Cardiac fibroblast (primary cell): ENCODE data around the gene PPP1R3G.

ENCODE experiments used
- DNase-seq, 2 donors: peaks; one replicate each; pipeline versions ENCODE4 v3.0.0 to v3.0.0-alpha.2; 2010; ENCODE audit warnings: low read depth in 2 of 2
- H3K4me3 ChIP-seq, 2 donors: replicated peaks in 1 of 2; 1 replicate in 1 of 2; 2 replicates in 1 of 2; pipeline ENCODE4 v1.5.1; 2011; ENCODE audit warnings: low read depth in 2 of 2, low read length in 2 of 2, mild to moderate bottlenecking in 2 of 2, moderate library complexity in 1 of 2
- TF ChIP-seq, protein P1 (sequence below): IDR thresholded peaks from one replicate; pipeline ENCODE4 v1.5.1; 2011; ENCODE audit warnings: low read depth, mild to moderate bottlenecking, low read length, inconsistent platforms

Gene PPP1R3G

DNA sequence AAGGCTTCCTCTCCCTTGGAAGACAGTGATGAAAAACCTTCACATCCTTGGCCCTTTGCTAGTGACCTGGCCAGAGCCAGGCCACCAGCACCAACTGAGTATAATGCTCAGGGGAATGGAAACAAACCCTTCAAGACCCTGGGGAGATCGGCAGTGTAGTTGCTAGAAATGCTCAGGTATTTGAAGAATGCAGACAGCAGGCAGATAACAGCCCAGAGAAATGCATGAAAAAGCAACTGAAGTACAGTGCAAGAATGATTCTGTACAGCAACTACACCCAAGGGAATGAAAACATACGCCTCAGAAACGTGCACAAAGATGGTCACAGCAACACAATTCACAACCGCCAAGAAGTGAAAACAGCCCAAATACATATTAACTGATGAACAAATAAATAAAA lies 41.1 kb downstream of the PPP1R3G start:
- H3K4me3 ChIP-seq: no peak overlapping the region
- TF ChIP-seq, protein P1, sequence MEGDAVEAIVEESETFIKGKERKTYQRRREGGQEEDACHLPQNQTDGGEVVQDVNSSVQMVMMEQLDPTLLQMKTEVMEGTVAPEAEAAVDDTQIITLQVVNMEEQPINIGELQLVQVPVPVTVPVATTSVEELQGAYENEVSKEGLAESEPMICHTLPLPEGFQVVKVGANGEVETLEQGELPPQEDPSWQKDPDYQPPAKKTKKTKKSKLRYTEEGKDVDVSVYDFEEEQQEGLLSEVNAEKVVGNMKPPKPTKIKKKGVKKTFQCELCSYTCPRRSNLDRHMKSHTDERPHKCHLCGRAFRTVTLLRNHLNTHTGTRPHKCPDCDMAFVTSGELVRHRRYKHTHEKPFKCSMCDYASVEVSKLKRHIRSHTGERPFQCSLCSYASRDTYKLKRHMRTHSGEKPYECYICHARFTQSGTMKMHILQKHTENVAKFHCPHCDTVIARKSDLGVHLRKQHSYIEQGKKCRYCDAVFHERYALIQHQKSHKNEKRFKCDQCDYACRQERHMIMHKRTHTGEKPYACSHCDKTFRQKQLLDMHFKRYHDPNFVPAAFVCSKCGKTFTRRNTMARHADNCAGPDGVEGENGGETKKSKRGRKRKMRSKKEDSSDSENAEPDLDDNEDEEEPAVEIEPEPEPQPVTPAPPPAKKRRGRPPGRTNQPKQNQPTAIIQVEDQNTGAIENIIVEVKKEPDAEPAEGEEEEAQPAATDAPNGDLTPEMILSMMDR: no peak
- peak; percentile 73 to 80 for DNase-seq

DNA sequence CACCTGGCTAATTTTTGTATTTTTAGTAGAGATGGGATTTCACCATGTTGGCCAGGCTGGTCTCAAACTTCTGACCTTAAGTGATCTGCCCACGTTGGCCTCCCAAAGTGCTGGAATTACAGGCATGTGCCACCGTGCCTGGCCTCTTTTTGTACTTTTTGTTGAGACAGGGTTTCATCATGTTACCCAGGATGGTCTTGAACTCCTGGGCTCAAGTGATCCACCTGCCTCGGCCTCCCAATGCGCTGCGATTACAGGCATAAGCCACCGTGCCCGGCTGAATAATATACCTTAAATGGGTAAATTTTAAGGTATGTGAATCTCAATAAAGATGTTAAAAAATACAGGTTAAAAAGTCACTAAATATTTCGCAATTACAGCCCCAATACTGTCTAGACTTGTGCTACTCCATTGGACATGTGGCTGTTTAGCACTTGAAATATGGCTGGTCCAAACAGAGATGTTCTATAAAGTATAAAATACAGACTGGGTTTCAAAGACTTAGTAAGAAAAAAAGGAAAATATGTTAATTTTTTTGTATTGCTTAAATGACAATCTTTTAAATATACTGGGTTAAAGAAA lies 42.1 kb downstream of the PPP1R3G start:
- TF ChIP-seq, protein P1: no peak
- H3K4me3 ChIP-seq: no peak overlapping the region
- DNase-seq: no peak

DNA sequence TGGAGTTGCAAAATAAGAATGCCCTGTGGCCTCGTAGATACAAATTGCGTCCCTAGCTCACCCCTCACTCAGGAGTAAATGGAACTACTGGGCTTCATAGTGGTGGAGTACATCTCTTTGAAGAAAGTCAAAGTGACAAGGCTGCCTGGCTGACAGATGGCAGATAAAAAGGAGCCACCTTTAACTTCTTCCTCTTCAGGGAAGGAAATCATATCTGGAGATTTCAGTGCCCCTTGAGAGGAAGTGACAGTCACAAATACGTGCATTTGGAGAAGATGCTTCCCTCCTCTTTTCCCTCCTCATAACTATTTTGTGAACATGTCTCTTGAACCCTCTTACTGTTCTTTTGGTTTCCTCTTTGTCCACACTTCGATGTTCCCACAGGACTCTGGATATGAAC lies 43.2 kb downstream of the PPP1R3G start:
- no peak overlapping the region for H3K4me3 ChIP-seq
- TF ChIP-seq, protein P1: no peak
- DNase-seq: no peak

DNA sequence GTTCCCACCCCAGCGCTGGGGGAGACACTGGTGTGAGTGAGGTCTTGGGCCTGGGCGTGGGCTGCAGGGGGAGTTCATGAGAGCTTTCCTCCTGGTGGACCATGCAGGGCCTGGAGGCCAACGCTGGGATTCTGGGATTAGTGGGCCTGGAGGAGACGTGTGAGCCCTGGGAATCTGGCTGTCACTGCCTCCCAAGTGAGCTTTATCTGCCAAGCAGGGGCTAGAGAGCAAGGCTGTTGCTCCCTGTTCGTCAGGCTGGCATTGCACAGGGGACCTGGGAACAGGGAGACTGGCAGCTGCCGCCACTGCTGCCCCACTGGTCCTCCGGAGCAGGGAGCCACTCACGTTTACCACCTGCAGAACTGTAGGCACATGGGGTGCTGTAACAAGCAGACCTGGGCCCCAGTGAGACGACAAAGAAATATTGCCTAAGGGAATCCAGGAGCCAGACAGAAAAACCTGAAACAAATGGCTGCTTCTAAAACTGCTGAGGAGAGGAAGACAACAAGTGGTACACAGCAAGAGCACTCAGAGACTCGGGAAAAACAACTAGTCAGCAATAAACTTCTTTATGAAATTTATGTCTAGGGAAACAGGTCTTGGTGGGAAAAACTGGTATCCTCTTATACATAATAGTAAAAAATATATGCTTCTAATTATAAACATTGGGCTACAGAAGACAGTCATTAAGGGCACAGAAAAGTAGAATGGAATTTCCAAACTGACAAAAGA lies 45.2 kb downstream of the PPP1R3G start:
- H3K4me3 ChIP-seq: no peak overlapping the region
- TF ChIP-seq, protein P1: no peak
- no peak for DNase-seq

DNA sequence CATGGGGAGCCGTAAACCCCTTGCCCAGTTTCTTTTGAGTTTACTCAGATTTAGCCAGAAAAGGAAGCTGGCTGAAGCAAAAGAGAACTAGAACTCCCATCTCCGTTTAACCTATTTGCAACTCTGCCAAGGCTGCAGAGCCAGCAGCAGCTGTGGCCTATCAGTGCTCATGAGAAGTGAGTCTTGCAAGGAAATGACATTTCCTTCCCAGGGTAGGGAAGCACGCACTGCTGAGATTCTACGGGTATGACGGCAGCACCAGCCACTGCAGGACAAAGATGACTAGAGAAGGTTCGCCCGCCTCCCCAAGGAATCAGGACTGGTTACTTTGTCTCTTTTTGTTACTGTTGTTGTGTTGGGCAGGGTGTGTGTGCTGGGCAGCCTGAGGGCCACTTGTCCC lies 47.6 kb downstream of the PPP1R3G start:
- TF ChIP-seq, protein P1: no peak
- peak; percentile 97 to 98 for DNase-seq
- peak overlapping the region; percentile 4 to 31 for H3K4me3 ChIP-seq

DNA sequence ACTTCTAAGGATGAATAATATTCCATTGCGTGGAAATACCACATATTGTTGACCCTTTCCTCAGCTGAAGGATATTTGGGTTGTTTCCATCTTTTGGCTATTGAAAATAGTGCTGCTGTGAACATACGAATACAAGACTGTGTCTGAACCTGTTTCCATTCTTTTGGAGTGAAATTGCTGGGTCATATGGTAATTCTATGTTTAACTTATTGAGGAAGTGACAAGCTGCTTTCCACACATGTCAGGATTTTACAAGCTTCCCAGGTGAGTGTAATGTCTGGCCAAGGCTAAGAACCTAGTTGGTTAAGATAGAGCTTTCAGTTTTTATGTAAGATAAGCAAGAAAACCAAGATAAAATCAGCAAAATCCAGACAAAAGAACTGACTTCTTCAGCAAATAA lies 48.8 kb downstream of the PPP1R3G start:
- no peak for DNase-seq
- no peak overlapping the region for H3K4me3 ChIP-seq
- TF ChIP-seq, protein P1: no peak
